ENCODE results near the gene TMEM63A. TPM values are rescaled to one million over a fixed set of nuclear protein-coding genes. Genes with fewer than 3 reads are reported as not detected.

TMEM63A gene
- total and polyA plus RNA-seq, 4 experiments from 2014 or later: 46.2 to 507 (median 278) TPM

DNA sequence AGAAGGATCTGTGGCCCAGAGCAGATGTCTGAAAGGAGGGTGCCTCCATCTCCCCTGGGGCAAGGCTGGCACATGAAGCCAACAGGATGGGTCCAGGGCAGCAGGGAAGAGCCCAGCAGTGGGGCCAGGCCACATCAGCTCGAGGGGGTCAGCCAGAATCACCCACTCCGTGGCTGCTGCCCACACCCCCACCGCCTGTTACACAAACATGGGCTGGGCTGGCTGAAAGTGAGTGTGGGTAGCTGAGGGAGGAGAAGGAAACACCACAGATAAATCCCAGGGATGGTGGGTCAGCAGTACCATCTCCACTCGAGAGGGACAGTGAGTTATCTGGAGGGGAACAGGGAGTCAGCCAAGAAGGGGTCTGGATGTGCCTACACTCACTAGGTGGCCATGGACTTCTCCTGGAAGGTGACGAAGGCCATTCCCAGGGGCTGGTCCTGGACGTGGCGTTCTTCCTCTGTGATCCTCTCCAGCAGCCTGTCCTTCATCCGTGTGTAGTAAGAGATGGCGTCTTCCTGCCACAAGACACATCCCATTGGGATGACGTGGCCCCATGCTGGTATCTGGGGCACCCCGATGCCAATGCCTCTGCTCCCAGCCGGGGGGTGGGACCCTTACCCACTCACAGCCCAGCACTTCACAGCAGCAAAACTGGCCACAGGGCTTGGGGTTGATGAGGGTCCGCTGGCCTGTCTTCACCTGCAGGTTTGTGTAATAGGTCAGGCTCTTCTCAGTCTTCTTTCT lies 20.2 kb downstream of the TMEM63A start:
- Histone ChIP-seq H3K9me3 (ENCODE audit: control insufficient read depth in 1 of 2, low read length in 2 of 2) (no peaks in the 10 kb centered on the region), H3K27ac (ENCODE audit: low read depth, low read length) (no peak overlapping the region), H3K27me3 (ENCODE audit: insufficient read depth, low read length) (no peaks in the 10 kb centered on the region), H3K36me3 (ENCODE audit: insufficient read depth, low read length) (peaks cover 90% of the 10 kb centered on the region), H3K4me3 (ENCODE audit: low read length in 2 of 2) (no peak overlapping the region), H3K4me1 (ENCODE audit: insufficient read depth, low read length) (peaks cover 19% of the 10 kb centered on the region)
- intact Hi-C loops (cut with micrococcal nuclease): no loop called here
- Mint-ChIP-seq H3K9me3 (no peaks in the 10 kb centered on the region), H3K27ac (peak overlapping the region in 1 of 7 donors; percentile 52), H3K36me3 (peaks cover 58 to 85% of the 10 kb centered on the region in 2 donors), H3K4me3 (no peak overlapping the region), H3K4me1 (peaks cover 17 to 54% (median 28%) of the 10 kb centered on the region in 4 donors), H3K27me3 (no peaks in the 10 kb centered on the region)
- ChIA-PET POLR2A (ENCODE audit: partially characterized antibody) (interaction anchor here (1.4 to 2.9 kb wide), 3 partner anchors 9 to 84 kb away, joined by 4 to 21 read pairs (median 11); partner anchors contain the start of genes SRP9 and TMEM63A), CTCF (ENCODE audit: partially characterized antibody) (interaction anchor here (0.6 to 1.3 kb wide), 2 partner anchors 14 to 49 kb away, joined by 3 read pairs; no protein-coding TSS in a partner anchor)
- DNase-seq: no peak

DNA sequence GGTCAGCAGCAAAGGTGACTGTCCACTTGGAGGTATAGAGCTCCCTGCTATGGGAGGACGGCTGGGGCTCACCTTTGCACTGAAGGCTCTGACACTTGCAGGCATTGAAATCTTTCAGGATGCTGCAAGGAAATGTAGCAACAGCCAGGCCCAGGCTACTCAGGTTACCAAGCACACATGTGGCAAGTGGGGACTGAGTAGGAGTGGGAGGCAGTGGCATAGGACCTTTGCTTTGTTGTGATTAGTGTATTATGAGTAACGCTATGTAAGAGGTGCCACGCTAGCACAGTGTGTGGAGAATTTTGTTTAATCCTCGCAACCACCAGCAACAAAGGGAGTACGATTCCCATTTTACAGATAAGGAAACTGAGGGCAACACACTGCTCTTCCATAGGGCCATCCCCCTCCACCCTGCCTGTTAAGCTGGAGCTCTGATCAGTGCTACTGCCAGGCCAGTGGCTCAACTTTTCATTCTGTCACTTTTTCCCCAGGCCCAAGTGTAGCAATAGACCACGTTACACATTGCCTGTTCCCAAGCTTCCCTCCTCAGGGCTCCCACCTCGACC lies 21.2 kb downstream of the TMEM63A start:
- ChIA-PET CTCF (ENCODE audit: partially characterized antibody) (interaction anchor here (0.6 to 1.3 kb wide), 2 partner anchors 15 to 50 kb away, joined by 3 read pairs; no protein-coding TSS in a partner anchor), POLR2A (ENCODE audit: partially characterized antibody) (interaction anchor here (2.4 to 2.9 kb wide), 2 partner anchors 10 to 21 kb away, joined by 11 to 21 read pairs; partner anchors contain the start of gene TMEM63A)
- Mint-ChIP-seq H3K27me3 (no peaks in the 10 kb centered on the region), H3K9me3 (no peaks in the 10 kb centered on the region), H3K4me1 (peaks cover 6 to 49% (median 23%) of the 10 kb centered on the region in 4 donors), H3K4me3 (no peak overlapping the region), H3K36me3 (peaks cover 53 to 85% of the 10 kb centered on the region in 2 donors), H3K27ac (peak overlapping the region in 4 of 7 donors; percentile 18 to 78 (median 68))
- H3K9me3 ChIP-seq (ENCODE audit: control insufficient read depth in 1 of 2, low read length in 2 of 2): no peaks in the 10 kb centered on the region
- peaks cover 87% of the 10 kb centered on the region for H3K36me3 ChIP-seq (ENCODE audit: insufficient read depth, low read length)
- no peaks in the 10 kb centered on the region for H3K27me3 ChIP-seq (ENCODE audit: insufficient read depth, low read length)
- no peak for DNase-seq
- H3K4me1 ChIP-seq (ENCODE audit: insufficient read depth, low read length): peaks cover 9% of the 10 kb centered on the region
- H3K27ac ChIP-seq (ENCODE audit: low read depth, low read length): no peak overlapping the region
- intact Hi-C loops (cut with micrococcal nuclease): no loop called here
- no peak overlapping the region for H3K4me3 ChIP-seq (ENCODE audit: low read length in 2 of 2)

DNA sequence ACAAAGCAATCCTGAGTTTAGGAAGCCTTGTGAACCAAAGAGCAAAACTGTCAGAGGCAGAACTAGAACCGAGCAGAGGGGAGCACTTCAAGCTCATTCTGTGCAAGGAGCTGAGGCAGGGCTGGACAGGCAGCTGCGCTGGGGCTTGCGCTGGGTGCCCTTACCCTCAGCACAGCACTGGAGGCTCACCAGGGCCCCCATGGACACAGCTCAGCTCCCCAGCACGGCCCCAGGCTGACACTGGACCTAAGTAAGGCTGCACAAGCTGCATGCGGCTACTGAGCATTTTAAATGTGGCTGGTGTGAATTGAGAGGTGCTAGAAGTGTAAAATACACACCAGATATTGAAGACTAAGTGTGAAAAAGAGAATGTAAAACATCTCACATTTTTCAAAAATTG lies 22.1 kb downstream of the TMEM63A start:
- peaks cover under 1% of the 10 kb centered on the region for H3K4me1 ChIP-seq (ENCODE audit: insufficient read depth, low read length)
- no peaks in the 10 kb centered on the region for H3K27me3 Mint-ChIP-seq
- no peak overlapping the region for H3K27ac ChIP-seq (ENCODE audit: low read depth, low read length)
- DNase-seq: no peak
- no peak overlapping the region for H3K4me3 ChIP-seq (ENCODE audit: low read length in 2 of 2)
- H3K9me3 ChIP-seq (ENCODE audit: control insufficient read depth in 1 of 2, low read length in 2 of 2): no peaks in the 10 kb centered on the region
- intact Hi-C loops (cut with micrococcal nuclease): no loop called here
- H3K27me3 ChIP-seq (ENCODE audit: insufficient read depth, low read length): no peaks in the 10 kb centered on the region
- peaks cover 56 to 85% of the 10 kb centered on the region in 2 donors for H3K36me3 Mint-ChIP-seq
- peaks cover 86% of the 10 kb centered on the region for H3K36me3 ChIP-seq (ENCODE audit: insufficient read depth, low read length)
- peak overlapping the region in 2 of 7 donors; percentile 36 for H3K27ac Mint-ChIP-seq
- H3K4me1 Mint-ChIP-seq: peaks cover 4 to 49% (median 21%) of the 10 kb centered on the region in 4 donors
- ChIA-PET POLR2A (ENCODE audit: partially characterized antibody) (interaction anchor here (0.8 to 6.3 kb wide), 4 partner anchors 11 to 81 kb away, joined by 3 to 42 read pairs (median 7); partner anchors contain the start of gene TMEM63A), CTCF (ENCODE audit: partially characterized antibody) (interaction anchor here (1.1 to 1.3 kb wide), 3 partner anchors 12 to 115 kb away, joined by 3 read pairs; no protein-coding TSS in a partner anchor)
- no peaks in the 10 kb centered on the region for H3K9me3 Mint-ChIP-seq
- no peak overlapping the region for H3K4me3 Mint-ChIP-seq

GRCh38 chr1:225859151-225859550 lies 23.0 kb downstream of the TMEM63A start:
- H3K4me1 ChIP-seq (ENCODE audit: insufficient read depth, low read length): no peaks in the 10 kb centered on the region
- ChIA-PET POLR2A (ENCODE audit: partially characterized antibody) (interaction anchor here (6.3 kb wide), 1 partner anchor 23 kb away, joined by 42 read pairs; the partner anchor contains the start of gene TMEM63A), CTCF (ENCODE audit: partially characterized antibody) (interaction anchor here (0.6 to 2.6 kb wide), 5 partner anchors 13 to 116 kb away, joined by 3 to 17 read pairs (median 3); partner anchors contain the start of gene SRP9)
- H3K36me3 ChIP-seq (ENCODE audit: insufficient read depth, low read length): peaks cover 87% of the 10 kb centered on the region
- no peaks in the 10 kb centered on the region for H3K9me3 ChIP-seq (ENCODE audit: control insufficient read depth in 1 of 2, low read length in 2 of 2)
- Mint-ChIP-seq H3K4me1 (peaks cover 5 to 50% (median 22%) of the 10 kb centered on the region in 4 donors), H3K36me3 (peaks cover 58 to 87% of the 10 kb centered on the region in 2 donors), H3K27me3 (no peaks in the 10 kb centered on the region), H3K9me3 (no peaks in the 10 kb centered on the region), H3K27ac (peak overlapping the region in 4 of 7 donors; percentile 8 to 53 (median 14)), H3K4me3 (no peak overlapping the region)
- H3K4me3 ChIP-seq (ENCODE audit: low read length in 2 of 2): no peak overlapping the region
- no peak overlapping the region for H3K27ac ChIP-seq (ENCODE audit: low read depth, low read length)
- DNase-seq: no peak
- H3K27me3 ChIP-seq (ENCODE audit: insufficient read depth, low read length): no peaks in the 10 kb centered on the region
- intact Hi-C loops (cut with micrococcal nuclease): no loop called here

DNA sequence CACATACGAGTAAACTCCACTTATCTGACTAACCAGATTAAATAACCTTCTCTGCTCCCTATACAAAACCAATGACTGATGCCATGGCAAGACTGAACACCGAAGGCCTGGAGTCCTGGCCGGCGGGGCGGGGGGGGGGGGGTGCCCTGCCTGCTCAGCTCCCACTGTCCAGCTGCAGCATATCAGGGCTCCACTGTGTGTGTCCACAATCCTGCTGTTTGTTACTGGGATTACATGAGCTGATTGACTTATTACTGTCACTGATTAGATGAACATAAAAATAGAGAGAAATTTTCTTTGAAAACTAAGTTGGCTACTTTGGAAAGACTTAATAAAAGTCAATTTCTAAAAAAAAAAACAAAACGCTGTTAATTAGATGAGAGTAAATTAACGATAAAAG lies 24.9 kb downstream of the TMEM63A start:
- no peaks in the 10 kb centered on the region for H3K9me3 ChIP-seq (ENCODE audit: control insufficient read depth in 1 of 2, low read length in 2 of 2)
- H3K4me1 Mint-ChIP-seq: peaks cover 13 to 61% (median 27%) of the 10 kb centered on the region in 4 donors
- H3K27me3 ChIP-seq (ENCODE audit: insufficient read depth, low read length): no peaks in the 10 kb centered on the region
- H3K36me3 ChIP-seq (ENCODE audit: insufficient read depth, low read length): peaks cover 89% of the 10 kb centered on the region
- H3K4me1 ChIP-seq (ENCODE audit: insufficient read depth, low read length): peaks cover 10% of the 10 kb centered on the region
- H3K9me3 Mint-ChIP-seq: no peaks in the 10 kb centered on the region
- H3K27ac Mint-ChIP-seq: peak overlapping the region in 1 of 7 donors; percentile 15
- H3K27me3 Mint-ChIP-seq: no peaks in the 10 kb centered on the region
- H3K4me3 ChIP-seq (ENCODE audit: low read length in 2 of 2): no peak overlapping the region
- intact Hi-C loops (cut with micrococcal nuclease): no loop called here
- ChIA-PET CTCF (ENCODE audit: partially characterized antibody) (interaction anchor here (0.5 to 2.6 kb wide), 4 partner anchors 22 to 131 kb away, joined by 3 to 17 read pairs (median 5); partner anchors contain the start of gene TMEM63A), POLR2A (ENCODE audit: partially characterized antibody) (interaction anchor here (1.2 to 6.3 kb wide), 5 partner anchors 9 to 54 kb away, joined by 3 to 42 read pairs (median 6); partner anchors contain the start of gene TMEM63A)
- H3K36me3 Mint-ChIP-seq: peaks cover 69 to 92% of the 10 kb centered on the region in 2 donors
- H3K27ac ChIP-seq (ENCODE audit: low read depth, low read length): no peak overlapping the region
- H3K4me3 Mint-ChIP-seq: no peak overlapping the region
- no peak for DNase-seq

GRCh38 chr1:225855503-225856300 lies 26.5 kb downstream of the TMEM63A start:
- Histone ChIP-seq H3K4me1 (ENCODE audit: insufficient read depth, low read length) (peaks cover 10% of the 10 kb centered on the region), H3K9me3 (ENCODE audit: control insufficient read depth in 1 of 2, low read length in 2 of 2) (no peaks in the 10 kb centered on the region), H3K27ac (ENCODE audit: low read depth, low read length) (no peak overlapping the region), H3K27me3 (ENCODE audit: insufficient read depth, low read length) (no peaks in the 10 kb centered on the region), H3K36me3 (ENCODE audit: insufficient read depth, low read length) (peaks cover 81% of the 10 kb centered on the region), H3K4me3 (ENCODE audit: low read length in 2 of 2) (no peak overlapping the region)
- Mint-ChIP-seq H3K9me3 (no peaks in the 10 kb centered on the region), H3K27ac (peak overlapping the region; percentile 9 to 74 (median 57)), H3K4me3 (peak overlapping the region in 1 of 8 donors; percentile 22), H3K36me3 (peaks cover 65 to 89% of the 10 kb centered on the region in 2 donors), H3K27me3 (no peaks in the 10 kb centered on the region), H3K4me1 (peaks cover 19 to 61% (median 32%) of the 10 kb centered on the region in 4 donors)
- no peak for DNase-seq
- POLR2A ChIA-PET (ENCODE audit: partially characterized antibody): interaction anchor here (0.6 to 6.3 kb wide), 10 partner anchors 9 to 78 kb away, joined by 3 to 42 read pairs (median 4); partner anchors contain the start of gene TMEM63A
- intact Hi-C loops (cut with micrococcal nuclease): no loop called here
- CTCF ChIA-PET (ENCODE audit: partially characterized antibody): interaction anchor here (0.8 to 2.4 kb wide), 6 partner anchors 10 to 381 kb away, joined by 3 to 16 read pairs (median 4); partner anchors contain the start of gene SRP9

Measured in CD4-positive, alpha-beta memory T cell (primary cell).